ENCODE results near the gene LMTK3. TPM values are rescaled to one million over a fixed set of nuclear protein-coding genes. Genes with fewer than 3 reads are reported as not detected.

The LMTK3 gene
- total RNA-seq, 1 experiment from 2014 or later = 10.6 TPM

DNA sequence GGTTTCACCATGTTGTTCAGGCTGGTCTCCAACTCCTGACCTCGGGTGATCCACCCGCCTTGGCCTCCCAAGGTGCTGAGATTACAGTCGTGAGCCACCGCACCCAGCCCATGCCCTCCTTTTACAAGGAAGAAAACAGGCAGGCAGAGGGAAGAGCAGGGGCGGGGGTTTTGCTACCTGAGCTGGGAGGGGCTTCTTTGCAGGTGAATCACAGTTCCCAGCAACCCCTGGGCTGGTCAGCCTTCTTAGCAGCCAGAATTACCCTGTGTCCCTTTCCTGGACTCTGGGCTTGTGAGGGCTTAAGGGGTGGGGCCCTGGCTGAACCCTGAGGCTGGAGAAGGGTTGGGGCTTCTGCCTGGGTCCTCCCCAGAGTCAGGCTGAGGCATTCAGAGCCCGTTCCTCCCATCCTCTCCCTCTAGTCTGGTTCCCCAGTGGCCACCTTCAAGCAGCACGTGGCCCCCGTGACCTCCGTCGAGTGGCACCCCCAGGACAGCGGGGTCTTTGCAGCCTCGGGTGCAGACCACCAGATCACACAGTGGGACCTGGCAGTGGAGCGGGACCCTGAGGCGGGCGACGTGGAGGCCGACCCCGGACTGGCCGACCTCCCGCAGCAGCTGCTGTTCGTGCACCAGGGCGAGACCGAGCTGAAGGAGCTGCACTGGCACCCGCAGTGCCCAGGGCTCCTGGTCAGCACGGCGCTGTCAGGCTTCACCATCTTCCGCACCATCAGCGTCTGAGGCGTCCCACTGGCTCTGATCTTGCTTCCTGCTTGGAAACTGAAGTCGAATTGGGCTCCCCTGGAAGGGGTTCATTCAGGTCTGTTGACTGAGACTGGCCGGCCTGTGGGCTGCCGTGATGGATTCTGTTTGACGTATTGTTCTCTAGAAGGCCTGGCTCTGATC, 59.1 kb downstream of the LMTK3 start:
- CTCF ChIA-PET = no interaction called here
- in situ Hi-C loops (cut with HindIII; ENCODE audit: low pct_unique_long_range_greater_than_20kb, low sequenced_read_pairs) = no loop called here
- Histone ChIP-seq H3K9me3 (ENCODE audit: control insufficient read depth, insufficient read depth, low read depth, low read length) (no peaks in the 10 kb centered on the region), H3K4me1 (ENCODE audit: control insufficient read depth, insufficient read depth, low read length) (peaks cover under 1% of the 10 kb centered on the region; the same call in 1 of the 2 replicates), H3K36me3 (ENCODE audit: control insufficient read depth, insufficient read depth, low read length) (peaks cover 7% of the 10 kb centered on the region), H3K27ac (ENCODE audit: low read length) (no peak overlapping the region), H3K4me3 (ENCODE audit: low read depth in 2 of 2, low read length in 2 of 2) (no peak overlapping the region), H3K27me3 (ENCODE audit: control insufficient read depth, insufficient read depth, low read length) (no peaks in the 10 kb centered on the region)
- intact Hi-C loops (cut with micrococcal nuclease; ENCODE audit: unreplicated experiment) = no loop called here
- TF ChIP-seq, protein P1, sequence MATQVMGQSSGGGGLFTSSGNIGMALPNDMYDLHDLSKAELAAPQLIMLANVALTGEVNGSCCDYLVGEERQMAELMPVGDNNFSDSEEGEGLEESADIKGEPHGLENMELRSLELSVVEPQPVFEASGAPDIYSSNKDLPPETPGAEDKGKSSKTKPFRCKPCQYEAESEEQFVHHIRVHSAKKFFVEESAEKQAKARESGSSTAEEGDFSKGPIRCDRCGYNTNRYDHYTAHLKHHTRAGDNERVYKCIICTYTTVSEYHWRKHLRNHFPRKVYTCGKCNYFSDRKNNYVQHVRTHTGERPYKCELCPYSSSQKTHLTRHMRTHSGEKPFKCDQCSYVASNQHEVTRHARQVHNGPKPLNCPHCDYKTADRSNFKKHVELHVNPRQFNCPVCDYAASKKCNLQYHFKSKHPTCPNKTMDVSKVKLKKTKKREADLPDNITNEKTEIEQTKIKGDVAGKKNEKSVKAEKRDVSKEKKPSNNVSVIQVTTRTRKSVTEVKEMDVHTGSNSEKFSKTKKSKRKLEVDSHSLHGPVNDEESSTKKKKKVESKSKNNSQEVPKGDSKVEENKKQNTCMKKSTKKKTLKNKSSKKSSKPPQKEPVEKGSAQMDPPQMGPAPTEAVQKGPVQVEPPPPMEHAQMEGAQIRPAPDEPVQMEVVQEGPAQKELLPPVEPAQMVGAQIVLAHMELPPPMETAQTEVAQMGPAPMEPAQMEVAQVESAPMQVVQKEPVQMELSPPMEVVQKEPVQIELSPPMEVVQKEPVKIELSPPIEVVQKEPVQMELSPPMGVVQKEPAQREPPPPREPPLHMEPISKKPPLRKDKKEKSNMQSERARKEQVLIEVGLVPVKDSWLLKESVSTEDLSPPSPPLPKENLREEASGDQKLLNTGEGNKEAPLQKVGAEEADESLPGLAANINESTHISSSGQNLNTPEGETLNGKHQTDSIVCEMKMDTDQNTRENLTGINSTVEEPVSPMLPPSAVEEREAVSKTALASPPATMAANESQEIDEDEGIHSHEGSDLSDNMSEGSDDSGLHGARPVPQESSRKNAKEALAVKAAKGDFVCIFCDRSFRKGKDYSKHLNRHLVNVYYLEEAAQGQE (IDR thresholded peaks at IDR 0.05; ENCODE audit: insufficient read depth in 1 of 2, low read depth in 2 of 2, low read length in 1 of 2) = no peak
- TF ChIP-seq SIN3A (IDR thresholded peaks at IDR 0.05; ENCODE audit: borderline replicate concordance, insufficient read depth, low read depth, low read length) = no peak
- TF ChIP-seq, protein P2, sequence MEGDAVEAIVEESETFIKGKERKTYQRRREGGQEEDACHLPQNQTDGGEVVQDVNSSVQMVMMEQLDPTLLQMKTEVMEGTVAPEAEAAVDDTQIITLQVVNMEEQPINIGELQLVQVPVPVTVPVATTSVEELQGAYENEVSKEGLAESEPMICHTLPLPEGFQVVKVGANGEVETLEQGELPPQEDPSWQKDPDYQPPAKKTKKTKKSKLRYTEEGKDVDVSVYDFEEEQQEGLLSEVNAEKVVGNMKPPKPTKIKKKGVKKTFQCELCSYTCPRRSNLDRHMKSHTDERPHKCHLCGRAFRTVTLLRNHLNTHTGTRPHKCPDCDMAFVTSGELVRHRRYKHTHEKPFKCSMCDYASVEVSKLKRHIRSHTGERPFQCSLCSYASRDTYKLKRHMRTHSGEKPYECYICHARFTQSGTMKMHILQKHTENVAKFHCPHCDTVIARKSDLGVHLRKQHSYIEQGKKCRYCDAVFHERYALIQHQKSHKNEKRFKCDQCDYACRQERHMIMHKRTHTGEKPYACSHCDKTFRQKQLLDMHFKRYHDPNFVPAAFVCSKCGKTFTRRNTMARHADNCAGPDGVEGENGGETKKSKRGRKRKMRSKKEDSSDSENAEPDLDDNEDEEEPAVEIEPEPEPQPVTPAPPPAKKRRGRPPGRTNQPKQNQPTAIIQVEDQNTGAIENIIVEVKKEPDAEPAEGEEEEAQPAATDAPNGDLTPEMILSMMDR (IDR thresholded peaks at IDR 0.05) = no peak
- TF ChIP-seq POLR2AphosphoS5 (IDR thresholded peaks at IDR 0.05; ENCODE audit: low read depth, low read length) = no peak
- no peak for TF ChIP-seq TCF7L2 (IDR thresholded peaks at IDR 0.05; ENCODE audit: low read depth, low read length)
- ATAC-seq (no peak; the same call in 1 of the 2 replicates), DNase-seq (ENCODE audit: low read depth, low spot score) (no peak)
- POLR2A ChIA-PET = no interaction called here
- BruUV-seq (replicated peaks) = no TSS peak

DNA sequence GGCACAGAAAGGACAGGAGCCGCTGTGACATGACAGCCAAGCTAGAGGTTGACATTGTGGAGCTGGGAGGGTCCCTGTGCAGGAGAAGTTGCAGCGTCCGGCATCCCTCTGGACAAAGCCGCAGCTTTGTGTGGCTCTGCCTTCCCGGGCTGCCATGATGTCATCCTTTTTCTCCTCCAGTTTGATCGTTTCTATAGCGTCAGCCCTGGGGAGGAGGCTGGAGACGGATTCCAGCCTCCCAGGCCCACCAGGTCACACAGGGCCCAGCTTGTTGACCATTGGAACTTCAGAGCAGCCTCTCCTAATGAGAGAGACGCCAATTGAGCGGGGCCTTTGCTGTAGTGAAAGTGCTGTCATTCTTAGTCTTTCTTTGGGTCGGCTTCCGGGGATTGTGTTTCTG, 60.0 kb downstream of the LMTK3 start:
- ChIA-PET POLR2A (no interaction called here), CTCF (no interaction called here)
- in situ Hi-C loops (cut with HindIII; ENCODE audit: low pct_unique_long_range_greater_than_20kb, low sequenced_read_pairs) (no loop called here), intact Hi-C loops (cut with micrococcal nuclease; ENCODE audit: unreplicated experiment) (no loop called here)
- Histone ChIP-seq H3K4me1 (ENCODE audit: control insufficient read depth, insufficient read depth, low read length) (peaks cover 3% of the 10 kb centered on the region; the same call in 1 of the 2 replicates), H3K36me3 (ENCODE audit: control insufficient read depth, insufficient read depth, low read length) (peaks cover 7% of the 10 kb centered on the region), H3K4me3 (ENCODE audit: low read depth in 2 of 2, low read length in 2 of 2) (no peak overlapping the region), H3K9me3 (ENCODE audit: control insufficient read depth, insufficient read depth, low read depth, low read length) (no peaks in the 10 kb centered on the region), H3K27ac (ENCODE audit: low read length) (no peak overlapping the region), H3K27me3 (ENCODE audit: control insufficient read depth, insufficient read depth, low read length) (no peaks in the 10 kb centered on the region)
- BruUV-seq (replicated peaks) = no TSS peak
- ATAC-seq = no peak
- DNase-seq (ENCODE audit: low read depth, low spot score) = no peak
- TF ChIP-seq POLR2AphosphoS5 (IDR thresholded peaks at IDR 0.05; ENCODE audit: low read depth, low read length) (no peak), TCF7L2 (IDR thresholded peaks at IDR 0.05; ENCODE audit: low read depth, low read length) (no peak)
- TF ChIP-seq, protein P1 (IDR thresholded peaks at IDR 0.05; ENCODE audit: insufficient read depth in 1 of 2, low read depth in 2 of 2, low read length in 1 of 2) = no peak
- TF ChIP-seq, protein P2 (IDR thresholded peaks at IDR 0.05) = no peak
